Measurements from ENCODE around the gene ARHGEF26. TPM values are rescaled to one million over a fixed set of nuclear protein-coding genes. Genes with fewer than 3 reads are reported as not detected.

The ARHGEF26 gene
- total RNA-seq, 1 experiment from 2014 or later, result 7.2 TPM

- no peaks in the 10 kb centered on the region for H3K9me3 ChIP-seq (ENCODE audit: control insufficient read depth in 1 of 2, insufficient read depth in 1 of 2, low read depth in 1 of 2, low read length in 2 of 2)
- no peak for ATAC-seq
- TF ChIP-seq ELF1 (IDR thresholded peaks at IDR 0.05; ENCODE audit: borderline replicate concordance, low read depth) (no peak), POLR2A (IDR thresholded peaks at IDR 0.05; ENCODE audit: borderline replicate concordance, extremely low read depth, insufficient read depth, insufficient read length) (no peak), EZH2 (IDR thresholded peaks at IDR 0.05) (no peak), ATF3 (IDR thresholded peaks at IDR 0.05) (no peak), POLR2AphosphoS5 (IDR thresholded peaks at IDR 0.05; ENCODE audit: low read depth, low read length) (no peak), TCF7L2 (IDR thresholded peaks at IDR 0.05; ENCODE audit: borderline replicate concordance, extremely low read depth, insufficient read depth, insufficient read length) (no peak), SP1 (IDR thresholded peaks at IDR 0.05; ENCODE audit: low read depth) (no peak)
- RAD21 ChIA-PET (ENCODE audit: low non-redundant PET in 1 of 2, low total read pairs in 2 of 2, uncharacterized antibody in 2 of 2, unreplicated experiment in 2 of 2), result no interaction called here
- no peak overlapping the region for H3K27ac ChIP-seq (ENCODE audit: low read depth, low read length)
- H2AFZ ChIP-seq (ENCODE audit: low read depth, low read length, poor library complexity, severe bottlenecking), result no peak overlapping the region
- no peaks in the 10 kb centered on the region for H3K27me3 ChIP-seq (ENCODE audit: insufficient read depth, low read length)
- no TSS peak for BruUV-seq (replicated peaks)
- H3K9me2 ChIP-seq (ENCODE audit: insufficient read depth), result no peaks in the 10 kb centered on the region
- CTCF ChIA-PET, result no interaction called here
- DNase-seq (ENCODE audit: low read depth, low spot score), result no peak
- H3K4me2 ChIP-seq (ENCODE audit: low read length), result no peak overlapping the region
- intact Hi-C loops (cut with micrococcal nuclease), result no loop called here
- H3K4me1 ChIP-seq (ENCODE audit: control insufficient read depth in 1 of 2, insufficient read depth in 2 of 2, low read length in 2 of 2), result no peaks in the 10 kb centered on the region
- no peak overlapping the region for H3K9ac ChIP-seq (ENCODE audit: low read length)
- POLR2A ChIA-PET, result no interaction called here
- H4K20me1 ChIP-seq (ENCODE audit: insufficient read depth), result no peaks in the 10 kb centered on the region; the same call in 1 of the 2 replicates
- H3K79me2 ChIP-seq (ENCODE audit: insufficient read depth, low read length), result no peaks in the 10 kb centered on the region
- H3K36me3 ChIP-seq (ENCODE audit: control insufficient read depth in 1 of 2, insufficient read depth in 2 of 2, low read length in 2 of 2), result no peaks in the 10 kb centered on the region
- H3K4me3 ChIP-seq (replicated peaks in 1 of 2; ENCODE audit: low read depth in 1 of 2, low read length in 2 of 2), result no peak overlapping the region
Measured at GRCh38 chr3:154176036-154176435, 54.8 kb downstream of the ARHGEF26 start.

- Histone ChIP-seq H3K4me3 (replicated peaks in 1 of 2; ENCODE audit: low read depth in 1 of 2, low read length in 2 of 2) (no peak overlapping the region), H3K9ac (ENCODE audit: low read length) (no peak overlapping the region), H2AFZ (ENCODE audit: low read depth, low read length, poor library complexity, severe bottlenecking) (no peak overlapping the region), H3K9me2 (ENCODE audit: insufficient read depth) (no peaks in the 10 kb centered on the region), H3K4me1 (ENCODE audit: control insufficient read depth in 1 of 2, insufficient read depth in 2 of 2, low read length in 2 of 2) (no peaks in the 10 kb centered on the region), H3K4me2 (ENCODE audit: low read length) (no peak overlapping the region), H4K20me1 (ENCODE audit: insufficient read depth) (no peaks in the 10 kb centered on the region; the same call in 1 of the 2 replicates), H3K27ac (ENCODE audit: low read depth, low read length) (no peak overlapping the region), H3K79me2 (ENCODE audit: insufficient read depth, low read length) (no peaks in the 10 kb centered on the region), H3K27me3 (ENCODE audit: insufficient read depth, low read length) (no peaks in the 10 kb centered on the region), H3K9me3 (ENCODE audit: control insufficient read depth in 1 of 2, insufficient read depth in 1 of 2, low read depth in 1 of 2, low read length in 2 of 2) (no peaks in the 10 kb centered on the region), H3K36me3 (ENCODE audit: control insufficient read depth in 1 of 2, insufficient read depth in 2 of 2, low read length in 2 of 2) (no peaks in the 10 kb centered on the region)
- ChIA-PET POLR2A (no interaction called here), CTCF (no interaction called here), RAD21 (ENCODE audit: low non-redundant PET in 1 of 2, low total read pairs in 2 of 2, uncharacterized antibody in 2 of 2, unreplicated experiment in 2 of 2) (no interaction called here)
- no TSS peak for BruUV-seq (replicated peaks)
- ATAC-seq (no peak), DNase-seq (ENCODE audit: low read depth, low spot score) (no peak)
- intact Hi-C loops (cut with micrococcal nuclease), result no loop called here
- TF ChIP-seq ELF1 (IDR thresholded peaks at IDR 0.05; ENCODE audit: borderline replicate concordance, low read depth) (no peak), RAD21 (IDR thresholded peaks at IDR 0.05; ENCODE audit: low read depth) (no peak), EGR1 (IDR thresholded peaks at IDR 0.05; ENCODE audit: low read depth) (no peak), SRF (IDR thresholded peaks at IDR 0.05; ENCODE audit: low read depth) (no peak), FOSL1 (IDR thresholded peaks at IDR 0.05; ENCODE audit: low read depth) (no peak), ATF3 (IDR thresholded peaks at IDR 0.05) (no peak), ZNF274 (IDR thresholded peaks at IDR 0.05; ENCODE audit: low read depth, low read length) (no peak), EZH2phosphoT487 (IDR thresholded peaks at IDR 0.05; ENCODE audit: borderline replicate concordance) (no peak), JUND (IDR thresholded peaks at IDR 0.05) (no peak), SIN3A (IDR thresholded peaks at IDR 0.05; ENCODE audit: low read depth) (no peak), CBX3 (IDR thresholded peaks at IDR 0.05; ENCODE audit: low read depth) (no peak), CEBPB (IDR thresholded peaks at IDR 0.05; ENCODE audit: low read depth) (no peak), MAX (IDR thresholded peaks at IDR 0.05) (no peak), CTCF (IDR thresholded peaks at IDR 0.05 in 2 of 3, conservative IDR thresholded peaks at IDR 0.05 in 1 of 3; ENCODE audit: borderline replicate concordance in 1 of 3, insufficient read depth in 1 of 3, low read depth in 2 of 3, low read length in 2 of 3) (no peak), ZFX (IDR thresholded peaks at IDR 0.05) (no peak), TCF7L2 (IDR thresholded peaks at IDR 0.05; ENCODE audit: borderline replicate concordance, extremely low read depth, insufficient read depth, insufficient read length) (no peak)
Measured at GRCh38 chr3:154177406-154177805, 56.2 kb downstream of the ARHGEF26 start.

Data from HCT116 (cell line).